HCT116 (cell line): ENCODE data around the gene HERC2. TPM values are rescaled to one million over a fixed set of nuclear protein-coding genes. Genes with fewer than 3 reads are reported as not detected.

ENCODE experiments used
- ATAC-seq: fragments of 200-7000 bp; cut with Tn5 transposase; 2 replicates; pipeline ENCODE4 v1.9.1; 2020; ENCODE audit warnings: mild to moderate bottlenecking, moderate library complexity
- BruUV-seq: library from RNA; stranded (reverse); fragments of 400-500 nt; replicated peaks from 2 replicates; lab custom pipeline; 2021; lab: Mats Ljungman, UMichigan
- CTCF ChIA-PET: fragments of 300-600 bp; sonication (Branson Sonifier 250); formaldehyde crosslinking; loops from one replicate; lab custom pipeline; 2021; ENCODE audit warnings: antibody characterized with exemption; lab: Charles Lee
- POLR2A ChIA-PET: fragments of 300-600, 350-600 bp; sonication (Branson Sonifier 250); formaldehyde crosslinking; loops from one replicate; lab custom pipeline; 2021; ENCODE audit warnings: antibody characterized with exemption; lab: Charles Lee
- RAD21 ChIA-PET, 2 experiments: fragments of 300-600 bp; sonication (Branson Sonifier 250); formaldehyde crosslinking; loops; one replicate each; lab custom pipeline; 2023; ENCODE audit warnings: low total read pairs in 2 of 2; ENCODE audit not compliant: uncharacterized antibody in 2 of 2, unreplicated experiment in 2 of 2, low non-redundant PET in 1 of 2; lab: Charles Lee
- DNase-seq: peaks from one replicate; pipeline ENCODE4 v3.0.0-alpha.2; 2010; ENCODE audit warnings: low read depth, low spot score
- H2AFZ ChIP-seq: fragments of 200-600 bp; shearing (Covaris generic), sonication (generic); 2 replicates; pipeline ENCODE4 v1.6.1; 2017; ENCODE audit warnings: low read depth, mixed run types, mixed read lengths, antibody characterized with exemption, low read length; ENCODE audit not compliant: poor library complexity, severe bottlenecking
- H3K27ac ChIP-seq: 2 replicates; pipeline ENCODE4 v1.5.1; 2012; ENCODE audit warnings: low read depth, low read length
- H3K27me3 ChIP-seq: fragments of 200-600 bp; sonication (generic); 2 replicates; pipeline ENCODE4 v1.6.1; 2016; ENCODE audit warnings: mixed run types, low read length, mixed read lengths; ENCODE audit not compliant: insufficient read depth
- H3K36me3 ChIP-seq, 2 experiments: fragments of 200-500 bp in 1 of 2; fragments of 200-600 bp in 1 of 2; sonication (Bioruptor generic) in 1 of 2; sonication (generic) in 1 of 2; 2 replicates each; pipeline versions ENCODE4 v1.5.1 to v1.6.1; 2014 to 2016; ENCODE audit warnings: low read length in 2 of 2, inconsistent platforms in 1 of 2, mixed read lengths in 1 of 2, mixed run types in 1 of 2; ENCODE audit not compliant: insufficient read depth in 2 of 2, control insufficient read depth in 1 of 2
- H3K4me1 ChIP-seq, 2 experiments: fragments of 200-600 bp in 1 of 2; sonication (generic) in 1 of 2; 2 replicates each; pipeline versions ENCODE4 v1.5.1 to v1.6.1; 2012 to 2017; ENCODE audit warnings: low read length in 2 of 2, inconsistent platforms in 1 of 2, mild to moderate bottlenecking in 1 of 2, mixed read lengths in 1 of 2, mixed run types in 1 of 2, moderate library complexity in 1 of 2; ENCODE audit not compliant: insufficient read depth in 2 of 2, control insufficient read depth in 1 of 2
- H3K4me2 ChIP-seq: fragments of 200-600 bp; sonication (generic); 2 replicates; pipeline ENCODE4 v1.6.1; 2017; ENCODE audit warnings: mixed run types, low read length, mixed read lengths
- H3K4me3 ChIP-seq, 2 experiments: fragments of 200-600 bp in 1 of 2; sonication (generic) in 1 of 2; replicated peaks in 1 of 2; 2 replicates each; pipeline ENCODE4 v1.5.1; 2011 to 2016; ENCODE audit warnings: low read length in 2 of 2, control low read depth in 1 of 2, low read depth in 1 of 2, mild to moderate bottlenecking in 1 of 2, mixed read lengths in 1 of 2, mixed run types in 1 of 2
- H3K79me2 ChIP-seq: fragments of 200-600 bp; sonication (generic); 2 replicates; pipeline ENCODE4 v1.6.1; 2017; ENCODE audit warnings: mild to moderate bottlenecking, mixed run types, low read length, moderate library complexity, mixed read lengths; ENCODE audit not compliant: insufficient read depth
- H3K9ac ChIP-seq: fragments of 200-600 bp; sonication (generic); 2 replicates; pipeline ENCODE4 v1.6.1; 2016; ENCODE audit warnings: low read length, mixed read lengths
- H3K9me2 ChIP-seq: fragments of 200-600 bp; sonication (generic), shearing (Covaris generic); 2 replicates; pipeline ENCODE4 v1.6.1; 2017; ENCODE audit warnings: mixed run types, mild to moderate bottlenecking, moderate library complexity; ENCODE audit not compliant: insufficient read depth
- H3K9me3 ChIP-seq, 2 experiments: fragments of 200-500 bp in 1 of 2; fragments of 200-600 bp in 1 of 2; sonication (Bioruptor generic) in 1 of 2; sonication (generic) in 1 of 2; 2 replicates each; pipeline ENCODE4 v1.6.1; 2014 to 2017; ENCODE audit warnings: low read length in 2 of 2, mixed read lengths in 2 of 2, inconsistent platforms in 1 of 2, low read depth in 1 of 2, mild to moderate bottlenecking in 1 of 2, mixed run types in 1 of 2, moderate library complexity in 1 of 2; ENCODE audit not compliant: control insufficient read depth in 1 of 2, insufficient read depth in 1 of 2
- H4K20me1 ChIP-seq: fragments of 200-600 bp; sonication (generic), shearing (Covaris generic); 2 replicates; pipeline ENCODE4 v1.6.1; 2017; ENCODE audit warnings: mixed run types, mild to moderate bottlenecking, moderate library complexity; ENCODE audit not compliant: insufficient read depth
- ATF3 ChIP-seq: IDR thresholded peaks from 2 replicates; pipeline ENCODE4 v1.6.1; 2012
- CTCF ChIP-seq, 3 experiments: fragments of 200-600 bp in 1 of 3; sonication (generic) in 1 of 3; IDR thresholded peaks in 2 of 3; conservative IDR thresholded peaks in 1 of 3; 2 replicates each; pipeline ENCODE4 v1.5.1; 2012 to 2017; ENCODE audit warnings: low read depth in 2 of 3, low read length in 2 of 3, antibody characterized with exemption in 1 of 3, borderline replicate concordance in 1 of 3, control low read depth in 1 of 3, mild to moderate bottlenecking in 1 of 3, mixed read lengths in 1 of 3, mixed run types in 1 of 3, moderate library complexity in 1 of 3; ENCODE audit not compliant: insufficient read depth in 1 of 3
- ELF1 ChIP-seq: IDR thresholded peaks from 2 replicates; pipeline ENCODE4 v1.6.1; 2012; ENCODE audit warnings: low read depth, borderline replicate concordance
- EZH2 ChIP-seq: fragments of 200-600 bp; sonication (generic); IDR thresholded peaks from 2 replicates; pipeline ENCODE4 v1.6.1; 2017; ENCODE audit warnings: antibody characterized with exemption, mixed run types
- EZH2phosphoT487 ChIP-seq: fragments of 200-600 bp; IDR thresholded peaks from 2 replicates; pipeline ENCODE4 v1.6.1; 2018; ENCODE audit warnings: antibody characterized with exemption, borderline replicate concordance
- POLR2A ChIP-seq: IDR thresholded peaks from 2 replicates; pipeline ENCODE4 v1.7.0; 2011; ENCODE audit warnings: borderline replicate concordance; ENCODE audit not compliant: insufficient read depth, insufficient read length; ENCODE audit errors: extremely low read depth
- RAD21 ChIP-seq: IDR thresholded peaks from 2 replicates; pipeline ENCODE4 v1.6.1; 2012; ENCODE audit warnings: low read depth, mild to moderate bottlenecking
- SIN3A ChIP-seq: IDR thresholded peaks from 2 replicates; pipeline ENCODE4 v1.6.1; 2012; ENCODE audit warnings: low read depth
- SRF ChIP-seq: IDR thresholded peaks from 2 replicates; pipeline ENCODE4 v1.6.1; 2012; ENCODE audit warnings: low read depth
- ZBTB33 ChIP-seq: IDR thresholded peaks from 2 replicates; pipeline ENCODE4 v1.6.1; 2011; ENCODE audit warnings: mild to moderate bottlenecking, low read length, moderate library complexity; ENCODE audit not compliant: insufficient replicate concordance; ENCODE audit errors: extremely low read depth
- ZNF274 ChIP-seq: fragments of 200-500 bp; sonication (Bioruptor generic); IDR thresholded peaks from 2 replicates; pipeline ENCODE4 v1.6.1; 2014; ENCODE audit warnings: mild to moderate bottlenecking, low read depth, low read length, inconsistent platforms
- intact Hi-C: fragments of 100-400 bp; cut with micrococcal nuclease; formaldehyde crosslinking; loops from 2 replicates; pipeline ENCODE4 v1.10.0; 2022
- total RNA-seq: library from RNA; stranded (reverse); gene quantifications from one replicate; pipeline ENCODE4 v1.2.1, GENCODE V29; 2021; ENCODE audit not compliant: unreplicated experiment

Gene HERC2
- total RNA-seq, 1 experiment from 2014 or later: 55.5 TPM

- H3K4me3 ChIP-seq: no peak overlapping the region
- H3K27me3 ChIP-seq: no peaks in the 10 kb centered on the region
- H3K9me3 ChIP-seq: no peaks in the 10 kb centered on the region
- H4K20me1 ChIP-seq: no peaks in the 10 kb centered on the region
- ChIA-PET RAD21 (no interaction called here), CTCF (no interaction called here), POLR2A (no interaction called here)
- H3K27ac ChIP-seq: no peak overlapping the region
- no TSS peak for BruUV-seq
- intact Hi-C loops: no loop called here
- H3K9ac ChIP-seq: no peak overlapping the region
- no peak overlapping the region for H2AFZ ChIP-seq
- no peaks in the 10 kb centered on the region for H3K36me3 ChIP-seq
- H3K4me1 ChIP-seq: no peaks in the 10 kb centered on the region
- no peaks in the 10 kb centered on the region for H3K9me2 ChIP-seq
- no peak overlapping the region for H3K4me2 ChIP-seq
- TF ChIP-seq CTCF (IDR thresholded peaks at IDR 0.05 in 2 of 3, conservative IDR thresholded peaks at IDR 0.05 in 1 of 3; ENCODE audit: borderline replicate concordance in 1 of 3, insufficient read depth in 1 of 3, low read depth in 2 of 3, low read length in 2 of 3): no peak
- no peak for TF ChIP-seq ZNF274
- no peak for TF ChIP-seq SRF
- no peak for TF ChIP-seq SIN3A
- TF ChIP-seq EZH2: no peak
- no peak for TF ChIP-seq RAD21
- no peak for TF ChIP-seq EZH2phosphoT487
- no peak for TF ChIP-seq ATF3
- TF ChIP-seq POLR2A: no peak
- TF ChIP-seq ELF1: no peak
- TF ChIP-seq ZBTB33: no peak
- no peaks in the 10 kb centered on the region for H3K79me2 ChIP-seq
- DNase-seq (no peak), ATAC-seq (no peak)
These were observed 217.7 kb downstream of the HERC2 start for GRCh38 chr15:28104326-28104725.
